Psoas muscle (tissue), 8 donors: Measurements from ENCODE around the gene DDX49. TPM values are rescaled to one million over a fixed set of nuclear protein-coding genes. Genes with fewer than 3 reads are reported as not detected.

Experiments used
- ATAC-seq, 4 donors: fragments of 200-7000 bp; cut with Tn5 transposase; one replicate each; pipeline ENCODE4 v1.9.1; 2020; ENCODE audit warnings: moderate library complexity in 3 of 4, mild to moderate bottlenecking in 2 of 4
- DNase-seq, 2 donors: peaks; one replicate each; pipeline ENCODE4 v3.0.0-alpha.2; 2020
- H3K27ac ChIP-seq: fragments of 200-600 bp; one replicate; pipeline ENCODE4 v1.8.0; 2022
- H3K27me3 ChIP-seq, 3 donors: fragments of 200-600 bp in 1 of 3; one replicate each; pipeline versions ENCODE4 v1.6.1 to v1.8.0; 2013 to 2022; ENCODE audit warnings: low read length in 2 of 3, mild to moderate bottlenecking in 2 of 3, moderate library complexity in 1 of 3; ENCODE audit not compliant: insufficient read depth in 3 of 3
- H3K36me3 ChIP-seq, 2 donors: fragments of 200-600 bp in 1 of 2; one replicate each; pipeline versions ENCODE4 v1.6.1 to v1.8.0; 2013 to 2022; ENCODE audit warnings: low read depth in 1 of 2, mild to moderate bottlenecking in 1 of 2, moderate library complexity in 1 of 2; ENCODE audit not compliant: insufficient read depth in 1 of 2
- H3K4me1 ChIP-seq: fragments of 200-600 bp; one replicate; pipeline ENCODE4 v1.8.0; 2022
- H3K4me3 ChIP-seq: fragments of 200-600 bp; one replicate; pipeline ENCODE4 v1.8.0; 2022; ENCODE audit warnings: mild to moderate bottlenecking
- H3K9me3 ChIP-seq: fragments of 200-600 bp; one replicate; pipeline ENCODE4 v1.8.0; 2022
- WGBS, 3 donors: extraction: QIAGEN DNeasy Blood & Tissue Kit; methylation state at CpG; one replicate each; pipeline versions ENCODE4 v1.1.6 to v1.1.7; 2013; 5-methylcytosine and 5-hydroxymethylcytosine counted together
- intact Hi-C, 2 donors: fragments of 100-400 bp; cut with DNase I; formaldehyde crosslinking; loops; one replicate each; pipeline versions ENCODE4 v1.11.0 to v1.14.2; 2022
- polyA plus RNA-seq, 3 donors: library from polyadenylated mRNA; stranded (reverse); fragments of 200-250 nt; gene quantifications; one replicate each; pipeline ENCODE4 v1.2.3, GENCODE V29; 2013
- total RNA-seq, 4 donors: library from RNA; stranded (reverse); fragmentation: NEBNext Ultra II Directional in 2 of 4; extraction: Animal tissue kit (Norgen Biotek cat#: 25700) in 2 of 4; gene quantifications; one replicate each; pipeline versions ENCODE4 v1.2.1 to v1.2.4, GENCODE V29; 2021 to 2023
- TF ChIP-seq, protein P1 (sequence below): fragments of 200-600 bp; IDR thresholded peaks from one replicate; pipeline ENCODE4 v1.8.0; 2022; ENCODE audit warnings: antibody characterized with exemption
- donor health status: healthy with polysubstance abuse.
- donor health status: DM: no; HTN: no; CAD: no; lungs with moderate emphysema.
- donor health status: Bipolar disorder and iron deficiency.
- donor health status: healthy.
- donor health status: DM: yes; HTN: yes; CAD: no.
- donor health status: DM: no; HTN: no; CAD: no.
- donor health status: DM: no; HTN: no; CAD: no.
- donor health status: DM: yes; HTN: yes; CAD: no.

Gene DDX49
- total and polyA plus RNA-seq, 7 donors = 27.2 to 73.1 (median 35.3) TPM

DNA sequence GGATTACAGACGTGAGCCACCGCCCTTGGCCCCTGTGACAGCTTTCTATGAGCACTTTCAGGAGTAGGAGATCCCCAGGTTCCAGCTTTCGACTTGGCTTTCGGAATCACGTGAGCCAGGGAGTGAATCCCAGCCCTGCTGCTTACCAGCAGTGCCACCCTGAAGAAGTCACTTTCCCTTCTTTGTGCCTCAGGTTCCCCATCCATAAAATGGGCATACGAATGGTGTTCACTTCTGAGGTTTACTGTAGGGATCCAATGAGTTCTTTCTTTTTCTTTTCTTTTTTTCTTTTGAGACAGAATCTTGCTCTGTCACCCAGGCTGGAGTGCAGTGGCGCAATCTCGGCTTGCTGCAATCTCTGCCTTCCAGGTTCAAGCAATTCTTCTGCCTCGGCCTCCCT, 25.8 kb downstream of the DDX49 start:
- TF ChIP-seq, protein P1, sequence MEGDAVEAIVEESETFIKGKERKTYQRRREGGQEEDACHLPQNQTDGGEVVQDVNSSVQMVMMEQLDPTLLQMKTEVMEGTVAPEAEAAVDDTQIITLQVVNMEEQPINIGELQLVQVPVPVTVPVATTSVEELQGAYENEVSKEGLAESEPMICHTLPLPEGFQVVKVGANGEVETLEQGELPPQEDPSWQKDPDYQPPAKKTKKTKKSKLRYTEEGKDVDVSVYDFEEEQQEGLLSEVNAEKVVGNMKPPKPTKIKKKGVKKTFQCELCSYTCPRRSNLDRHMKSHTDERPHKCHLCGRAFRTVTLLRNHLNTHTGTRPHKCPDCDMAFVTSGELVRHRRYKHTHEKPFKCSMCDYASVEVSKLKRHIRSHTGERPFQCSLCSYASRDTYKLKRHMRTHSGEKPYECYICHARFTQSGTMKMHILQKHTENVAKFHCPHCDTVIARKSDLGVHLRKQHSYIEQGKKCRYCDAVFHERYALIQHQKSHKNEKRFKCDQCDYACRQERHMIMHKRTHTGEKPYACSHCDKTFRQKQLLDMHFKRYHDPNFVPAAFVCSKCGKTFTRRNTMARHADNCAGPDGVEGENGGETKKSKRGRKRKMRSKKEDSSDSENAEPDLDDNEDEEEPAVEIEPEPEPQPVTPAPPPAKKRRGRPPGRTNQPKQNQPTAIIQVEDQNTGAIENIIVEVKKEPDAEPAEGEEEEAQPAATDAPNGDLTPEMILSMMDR = no peak
- no peak for ATAC-seq
- DNase-seq = no peak
- intact Hi-C loops = no loop called here
- Histone ChIP-seq H3K9me3 (no peaks in the 10 kb centered on the region), H3K36me3 (peaks cover 0 to 8% of the 10 kb centered on the region in 2 donors), H3K27ac (no peak overlapping the region), H3K27me3 (no peaks in the 10 kb centered on the region), H3K4me1 (no peaks in the 10 kb centered on the region), H3K4me3 (no peak overlapping the region)
- WGBS, 3 donors = 92 to 93% (median 93%) methylated on average over 9 of the region's 9 CpGs

DNA sequence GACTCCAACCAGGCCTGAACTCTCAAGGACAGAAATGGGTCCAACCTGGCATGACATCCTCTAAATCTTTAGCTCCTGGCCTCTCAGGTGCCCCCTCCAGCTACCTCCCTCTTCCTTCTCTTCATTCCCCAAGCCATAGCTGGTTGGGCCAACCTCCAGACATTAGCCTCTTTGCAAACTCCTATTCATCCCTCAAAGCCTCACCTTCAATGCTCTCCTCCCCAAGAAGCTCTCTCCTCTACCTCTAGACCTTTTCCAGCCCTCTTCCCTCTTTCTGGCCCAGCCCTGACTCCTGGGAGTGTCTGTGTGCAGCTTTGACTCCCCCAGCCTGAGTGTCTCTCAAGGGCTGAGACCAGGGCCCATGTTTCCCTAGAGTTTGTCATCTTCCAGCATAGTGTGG, 26.8 kb downstream of the DDX49 start:
- Histone ChIP-seq H3K4me1 (no peaks in the 10 kb centered on the region), H3K27me3 (no peaks in the 10 kb centered on the region), H3K27ac (no peak overlapping the region), H3K9me3 (no peaks in the 10 kb centered on the region), H3K4me3 (no peak overlapping the region), H3K36me3 (peaks cover 0 to 8% of the 10 kb centered on the region in 2 donors)
- no peak for ATAC-seq
- DNase-seq = no peak
- TF ChIP-seq, protein P1 = no peak
- intact Hi-C loops = no loop called here

DNA sequence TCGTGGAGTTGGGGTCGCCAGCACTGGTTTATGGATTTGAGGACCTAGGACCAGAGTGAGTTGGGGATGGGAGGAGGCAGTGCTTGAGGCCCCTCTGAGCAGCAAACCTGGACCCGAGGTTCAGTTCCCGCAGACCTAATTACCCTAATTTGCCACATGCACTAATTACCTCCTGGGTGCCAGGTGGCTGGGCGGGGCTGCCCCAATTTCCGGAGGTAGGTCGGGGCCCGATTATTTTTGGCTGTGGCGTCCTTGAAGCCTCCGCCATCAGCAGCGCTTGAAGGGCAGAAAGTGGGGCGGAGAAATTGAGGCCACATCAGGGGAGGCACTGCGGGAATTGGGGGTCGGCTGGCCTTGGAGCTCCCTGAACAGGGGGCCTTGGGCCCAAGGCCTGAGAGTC, 27.4 kb downstream of the DDX49 start:
- intact Hi-C loops = no loop called here
- H3K4me3 ChIP-seq = no peak overlapping the region
- TF ChIP-seq, protein P1 = no peak
- no peak for DNase-seq
- no peak for ATAC-seq
- no peaks in the 10 kb centered on the region for H3K4me1 ChIP-seq
- no peak overlapping the region for H3K27ac ChIP-seq
- no peaks in the 10 kb centered on the region for H3K9me3 ChIP-seq
- no peaks in the 10 kb centered on the region for H3K27me3 ChIP-seq
- H3K36me3 ChIP-seq = peaks cover 0 to 8% of the 10 kb centered on the region in 2 donors
- 72 to 76% (median 75%) methylated on average over 14 of the region's 14 CpGs for WGBS, 3 donors

DNA sequence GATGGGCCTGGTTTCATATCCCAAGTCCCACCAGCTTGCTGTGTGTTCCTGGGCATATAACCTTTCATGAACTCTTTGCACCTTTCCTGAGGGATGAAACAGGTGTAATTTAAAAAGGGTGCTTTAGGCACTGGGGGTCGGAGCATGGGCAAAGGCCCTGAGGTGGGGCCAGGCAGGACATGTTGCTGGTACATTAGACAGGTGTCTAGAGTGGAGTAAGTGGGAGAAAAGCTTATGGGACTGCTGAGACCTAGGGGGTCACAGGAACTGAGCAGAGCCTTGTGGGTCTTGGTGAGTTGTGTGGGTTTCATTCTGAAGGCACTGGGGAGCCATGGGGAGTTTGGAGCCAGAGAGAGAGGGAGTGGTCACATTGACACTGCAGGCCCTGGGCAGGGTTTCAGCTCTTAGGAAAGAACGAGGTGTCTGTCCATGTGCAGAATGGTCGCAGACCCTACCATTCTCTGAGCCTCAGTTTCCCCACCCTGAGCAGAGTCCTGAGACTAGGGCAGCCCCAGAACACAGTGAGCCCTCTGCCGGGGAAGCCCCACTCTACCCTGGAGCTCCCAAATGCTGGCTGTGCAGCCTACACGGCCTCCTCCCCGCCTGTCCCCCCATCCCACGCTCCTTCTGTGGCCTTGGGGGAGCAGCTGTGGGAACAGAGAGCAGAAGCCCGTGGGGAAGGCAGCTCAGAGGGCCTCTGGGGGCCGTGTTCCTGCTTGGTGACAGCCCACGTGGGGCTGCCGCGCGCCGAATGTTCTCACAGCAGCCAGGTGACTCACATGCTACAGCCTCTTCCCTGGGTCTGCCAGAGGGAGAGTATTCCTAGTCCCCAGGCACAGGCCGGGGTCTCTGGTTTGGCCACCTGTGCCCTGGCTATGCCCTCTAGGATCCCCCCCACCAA, 28.8 kb downstream of the DDX49 start:
- H3K4me3 ChIP-seq = no peak overlapping the region
- H3K4me1 ChIP-seq = no peaks in the 10 kb centered on the region
- H3K27ac ChIP-seq = no peak overlapping the region
- intact Hi-C loops = no loop called here
- peaks cover 0 to 8% of the 10 kb centered on the region in 2 donors for H3K36me3 ChIP-seq
- H3K9me3 ChIP-seq = no peaks in the 10 kb centered on the region
- WGBS, 3 donors = 70 to 83% (median 71%) methylated on average over 13 to 15 of the region's 15 CpGs
- no peaks in the 10 kb centered on the region for H3K27me3 ChIP-seq
- TF ChIP-seq, protein P1 = no peak
- DNase-seq (no peak), ATAC-seq (no peak)

DNA sequence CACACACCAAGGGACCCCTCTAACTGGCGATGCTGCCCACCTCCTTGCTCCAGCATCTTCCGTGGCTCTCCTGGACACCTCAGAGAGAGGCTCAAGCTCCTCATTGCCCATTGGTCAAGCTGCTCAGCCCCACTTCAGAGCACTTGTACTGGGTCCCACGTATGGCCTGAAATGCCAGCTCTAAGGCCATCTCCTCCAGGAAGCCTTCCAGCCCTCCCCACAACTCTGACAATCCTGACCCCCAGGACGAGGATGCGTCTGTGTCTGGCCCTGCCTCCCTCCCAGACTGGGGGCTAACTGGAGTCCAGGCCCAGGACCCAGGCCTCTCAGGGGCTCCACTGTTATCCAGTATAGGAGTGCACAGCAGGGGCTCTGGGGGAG, 29.5 kb downstream of the DDX49 start:
- Histone ChIP-seq H3K9me3 (no peaks in the 10 kb centered on the region), H3K36me3 (peaks cover 0 to 8% of the 10 kb centered on the region in 2 donors), H3K27ac (no peak overlapping the region), H3K4me1 (no peaks in the 10 kb centered on the region), H3K4me3 (no peak overlapping the region), H3K27me3 (no peaks in the 10 kb centered on the region)
- WGBS, 3 donors = 71 to 89% (median 79%) methylated on average over 5 of the region's 5 CpGs
- ATAC-seq = no peak
- intact Hi-C loops = no loop called here
- TF ChIP-seq, protein P1 = no peak
- no peak for DNase-seq
